Fibroblast of skin of back (primary cell): ENCODE data around the gene CPED1.
"Not testable (repeated sequence)": the region's sequence is repeated elsewhere in the genome, so short reads cannot be mapped to it uniquely, and the experiment has no call there.

Experiments
- DNase-seq: peaks from one replicate; pipeline ENCODE4 v3.0.0-alpha.2; 2013

The CPED1 gene

GRCh38 chr7:121288894-121289293 lies 300.4 kb downstream of the CPED1 start:
- peak; percentile 76 for DNase-seq

- not testable (repeated sequence) for DNase-seq
Measured at GRCh38 chr7:121289930-121290329, 301.4 kb downstream of the CPED1 start.

GRCh38 chr7:121294448-121294992 lies 306.0 kb downstream of the CPED1 start:
- no peak for DNase-seq

- DNase-seq, result no peak
Measured at GRCh38 chr7:121297843-121298242, 309.3 kb downstream of the CPED1 start.

- peak; percentile 64 for DNase-seq
Measured at GRCh38 chr7:121298831-121299239, 310.3 kb downstream of the CPED1 start.

- DNase-seq, result no peak
Measured at GRCh38 chr7:121300685-121301420, 312.3 kb downstream of the CPED1 start.

GRCh38 chr7:121301446-121302213 lies 313.1 kb downstream of the CPED1 start:
- DNase-seq, result peak; percentile 57

GRCh38 chr7:121302214-121302745 lies 313.8 kb downstream of the CPED1 start:
- peak; percentile 96 for DNase-seq

GRCh38 chr7:121303422-121304101 lies 315.1 kb downstream of the CPED1 start:
- no peak for DNase-seq

- no peak for DNase-seq
Measured at GRCh38 chr7:121304102-121304658, 315.7 kb downstream of the CPED1 start.

- no peak for DNase-seq
Measured at GRCh38 chr7:121305109-121305508, 316.6 kb downstream of the CPED1 start.

GRCh38 chr7:121306565-121306964 lies 318.1 kb downstream of the CPED1 start:
- DNase-seq, result no peak

GRCh38 chr7:121307021-121307574 lies 318.6 kb downstream of the CPED1 start:
- no peak for DNase-seq

- DNase-seq, result peak; percentile 56
Measured at GRCh38 chr7:121313220-121313792, 324.8 kb downstream of the CPED1 start.

GRCh38 chr7:121313793-121314676 lies 325.5 kb downstream of the CPED1 start:
- peak; percentile 60 for DNase-seq

GRCh38 chr7:121315170-121315569 lies 326.7 kb downstream of the CPED1 start:
- not testable (repeated sequence) for DNase-seq

GRCh38 chr7:121322460-121322859 lies 333.9 kb downstream of the CPED1 start:
- DNase-seq, result no peak

GRCh38 chr7:121323515-121324302 lies 335.2 kb downstream of the CPED1 start:
- DNase-seq, result no peak

- no peak for DNase-seq
Measured at GRCh38 chr7:121327671-121328070, 339.2 kb downstream of the CPED1 start.
